ENCODE results near the gene LMO7. TPM values are rescaled to one million over a fixed set of nuclear protein-coding genes. Genes with fewer than 3 reads are reported as not detected.
A peak's percentile ranks its signal among the peaks of the same experiment; 100 is the strongest.

LMO7 gene
- total RNA-seq, 4 donors from 2014 or later: 87.0 to 293 (median 187) TPM

GRCh38 chr13:75797239-75797638, 161.1 kb downstream of the LMO7 start:
- intact Hi-C loops (cut with DNase I): no loop called here
- Histone ChIP-seq H3K27me3 (no peaks in the 10 kb centered on the region), H3K9me3 (no peaks in the 10 kb centered on the region), H3K36me3 (peaks cover 0 to 16% (median 0%) of the 10 kb centered on the region in 3 donors), H3K27ac (peak overlapping the region in 2 of 4 donors; percentile 27 to 29), H3K4me3 (no peak overlapping the region), H3K4me1 (peaks cover 0 to 22% (median 0%) of the 10 kb centered on the region in 3 donors)
- 66 to 81% methylated on average over 2 of the region's 2 CpGs for WGBS, 2 donors
- no peak for DNase-seq
- TF ChIP-seq POLR2A (IDR thresholded peaks at IDR 0.05): no peak
- no peak for TF ChIP-seq CTCF (IDR thresholded peaks at IDR 0.05)

- 84 to 88% methylated on average over 2 of the region's 2 CpGs for WGBS, 2 donors
- TF ChIP-seq POLR2A (IDR thresholded peaks at IDR 0.05): no peak
- TF ChIP-seq CTCF (IDR thresholded peaks at IDR 0.05): no peak
- Histone ChIP-seq H3K36me3 (peaks cover 0 to 20% (median 0%) of the 10 kb centered on the region in 3 donors), H3K27me3 (no peaks in the 10 kb centered on the region), H3K27ac (peak overlapping the region in 2 of 4 donors; percentile 27 to 30), H3K9me3 (no peaks in the 10 kb centered on the region), H3K4me1 (peaks cover 0 to 22% (median 0%) of the 10 kb centered on the region in 3 donors), H3K4me3 (no peak overlapping the region)
- intact Hi-C loops (cut with DNase I): no loop called here
- no peak for DNase-seq
Observed at GRCh38 chr13:75797719-75798118, 161.6 kb downstream of the LMO7 start.

GRCh38 chr13:75798353-75799255, 162.5 kb downstream of the LMO7 start:
- Histone ChIP-seq H3K36me3 (peaks cover 0 to 27% (median 0%) of the 10 kb centered on the region in 3 donors), H3K9me3 (no peaks in the 10 kb centered on the region), H3K27me3 (no peaks in the 10 kb centered on the region), H3K4me3 (no peak overlapping the region), H3K27ac (peak overlapping the region in 1 of 4 donors; percentile 30), H3K4me1 (peaks cover 0 to 22% (median 0%) of the 10 kb centered on the region in 3 donors)
- no peak for DNase-seq
- TF ChIP-seq CTCF (IDR thresholded peaks at IDR 0.05) (no peak), POLR2A (IDR thresholded peaks at IDR 0.05) (no peak)
- intact Hi-C loops (cut with DNase I): no loop called here
- WGBS, 2 donors: 78% methylated on average over 7 of the region's 7 CpGs

DNA sequence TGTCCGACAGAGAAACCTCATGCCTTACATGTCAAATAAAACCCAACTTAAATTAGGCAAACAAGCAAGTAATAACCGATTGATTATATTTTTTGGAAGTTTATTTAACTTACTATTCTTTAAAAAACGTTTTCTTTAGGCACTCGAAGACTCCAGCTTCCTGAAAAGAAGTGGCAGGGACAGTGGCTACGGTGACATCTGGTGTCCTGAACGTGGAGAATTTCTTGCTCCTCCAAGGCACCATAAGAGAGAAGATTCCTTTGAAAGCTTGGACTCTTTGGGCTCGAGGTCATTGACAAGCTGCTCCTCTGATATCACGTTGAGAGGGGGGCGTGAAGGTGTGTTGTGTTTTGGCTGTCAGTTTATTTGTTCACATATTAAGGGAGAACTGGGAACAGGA, 164.4 kb downstream of the LMO7 start:
- H3K27ac ChIP-seq: no peak overlapping the region
- intact Hi-C loops (cut with DNase I): no loop called here
- WGBS, 2 donors: 75 to 77% methylated on average over 9 of the region's 9 CpGs

GRCh38 chr13:75801388-75801945, 165.3 kb downstream of the LMO7 start:
- H3K36me3 ChIP-seq: peaks cover 0 to 55% (median 0%) of the 10 kb centered on the region in 3 donors
- H3K9me3 ChIP-seq: no peaks in the 10 kb centered on the region
- intact Hi-C loops (cut with DNase I): no loop called here
- H3K27me3 ChIP-seq: no peaks in the 10 kb centered on the region
- no peak for TF ChIP-seq CTCF (IDR thresholded peaks at IDR 0.05)
- peaks cover 0 to 22% (median 0%) of the 10 kb centered on the region in 3 donors for H3K4me1 ChIP-seq
- no peak overlapping the region for H3K27ac ChIP-seq
- H3K4me3 ChIP-seq: no peak overlapping the region
- 92 to 100% methylated on average over 5 of the region's 5 CpGs for WGBS, 2 donors
- no peak for DNase-seq

More for the DNA sequence above, 164.4 kb downstream of the LMO7 start:
- no peak for TF ChIP-seq POLR2A (IDR thresholded peaks at IDR 0.05)
- H3K36me3 ChIP-seq: peaks cover 0 to 46% (median 0%) of the 10 kb centered on the region in 3 donors
- no peaks in the 10 kb centered on the region for H3K9me3 ChIP-seq
- H3K4me1 ChIP-seq: peaks cover 0 to 22% (median 0%) of the 10 kb centered on the region in 3 donors
- no peak overlapping the region for H3K4me3 ChIP-seq
- DNase-seq: no peak
- H3K27me3 ChIP-seq: no peaks in the 10 kb centered on the region
